Measurements from ENCODE around the gene TNS4.

Gene TNS4

DNA sequence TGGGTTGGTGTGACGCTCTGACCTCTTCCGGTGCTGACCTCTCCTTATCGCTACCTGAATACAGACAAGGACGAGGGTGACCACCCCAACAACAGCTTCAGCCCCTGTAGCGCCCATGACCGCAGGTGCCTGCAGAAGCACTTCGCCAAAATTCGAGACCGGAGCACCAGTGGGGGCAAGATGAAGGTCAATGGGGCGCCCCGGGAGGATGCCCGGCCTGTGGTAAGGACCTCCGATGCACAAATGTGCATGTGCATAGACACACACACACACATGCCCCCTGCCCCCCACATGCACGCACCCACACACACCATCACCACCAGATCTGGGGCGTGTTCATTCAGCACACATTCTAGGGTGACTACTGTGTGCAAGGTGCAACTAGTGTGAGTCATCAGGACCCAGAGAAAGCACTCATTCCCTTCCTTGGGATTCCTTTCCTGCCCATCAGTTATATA is 48.5 kb downstream of the TNS4 start:
- Histone ChIP-seq H3K27ac (ENCODE audit: low read depth, low read length) (peak overlapping the region; percentile 90), H3K79me2 (ENCODE audit: control insufficient read depth, insufficient read depth, low read length, unreplicated experiment) (peaks cover 47% of the 10 kb centered on the region), H3K27me3 (ENCODE audit: insufficient read depth, low read length) (no peaks in the 10 kb centered on the region), H3K4me1 (ENCODE audit: control insufficient read depth, insufficient read depth, low read length, unreplicated experiment) (peaks cover 92% of the 10 kb centered on the region), H3K4me3 (ENCODE audit: low read depth, low read length) (peak overlapping the region; percentile 29; the same call in 1 of the 2 replicates), H2AFZ (ENCODE audit: low read length, unreplicated experiment) (no peak overlapping the region), H3K36me3 (ENCODE audit: insufficient read depth, low read length) (peaks cover 51% of the 10 kb centered on the region)

DNA sequence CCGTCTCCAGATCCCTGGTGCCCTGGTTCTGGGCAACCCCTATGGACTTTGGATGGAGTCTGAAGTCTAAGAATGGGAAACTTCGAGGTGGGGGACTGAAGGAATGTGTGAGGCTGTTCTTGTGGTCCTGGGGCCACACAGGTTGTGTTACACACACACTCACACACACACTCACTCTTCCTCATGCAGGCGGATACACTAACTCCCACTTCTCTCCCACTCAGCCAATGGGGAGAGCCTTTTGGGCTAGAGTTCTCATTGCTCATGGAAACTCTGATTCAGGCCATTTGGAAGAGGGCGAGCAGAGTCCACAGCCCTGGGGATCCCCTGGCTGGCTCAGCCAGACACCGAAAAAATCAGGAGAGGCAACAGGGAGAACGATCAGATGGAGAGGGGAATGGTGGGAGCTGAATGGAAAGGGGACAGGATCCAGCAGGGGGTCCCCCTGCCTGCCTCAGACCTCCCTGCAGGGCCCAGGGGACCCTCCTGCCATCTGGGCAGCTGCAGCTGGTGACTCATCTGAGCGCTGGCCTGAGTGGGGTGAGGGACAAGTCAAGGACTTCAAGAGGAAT is 49.1 kb downstream of the TNS4 start:
- H3K79me2 ChIP-seq (ENCODE audit: control insufficient read depth, insufficient read depth, low read length, unreplicated experiment): peaks cover 54% of the 10 kb centered on the region
- peak overlapping the region; percentile 90 for H3K27ac ChIP-seq (ENCODE audit: low read depth, low read length)
- peaks cover 92% of the 10 kb centered on the region for H3K4me1 ChIP-seq (ENCODE audit: control insufficient read depth, insufficient read depth, low read length, unreplicated experiment)
- peaks cover 47% of the 10 kb centered on the region for H3K36me3 ChIP-seq (ENCODE audit: insufficient read depth, low read length)
- H3K27me3 ChIP-seq (ENCODE audit: insufficient read depth, low read length): no peaks in the 10 kb centered on the region
- H2AFZ ChIP-seq (ENCODE audit: low read length, unreplicated experiment): no peak overlapping the region
- H3K4me3 ChIP-seq (ENCODE audit: low read depth, low read length): peak overlapping the region; percentile 29; the same call in 1 of the 2 replicates

GRCh38 chr17:40451420-40451819 is 50.0 kb downstream of the TNS4 start:
- H2AFZ ChIP-seq (ENCODE audit: low read length, unreplicated experiment): no peak overlapping the region

DNA sequence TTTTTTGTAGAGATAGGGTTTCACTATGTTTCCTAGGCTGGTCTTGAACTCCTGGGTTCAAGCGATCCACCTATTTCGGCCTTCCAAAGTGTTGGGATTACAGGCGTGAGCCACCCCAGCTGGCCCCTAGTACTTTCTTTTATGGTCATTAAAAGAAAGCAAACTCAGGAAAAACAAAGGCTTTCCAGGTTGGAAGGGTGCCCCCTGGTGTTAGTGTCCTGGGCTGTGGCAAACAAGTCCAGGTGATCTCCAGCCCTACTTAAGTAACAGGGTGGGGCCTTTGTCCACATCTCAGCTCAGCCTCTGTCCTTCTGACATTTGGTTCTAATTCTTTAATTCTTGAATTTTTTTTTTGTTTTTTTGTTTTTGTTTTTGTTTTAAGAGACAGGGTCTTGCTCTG is 51.2 kb downstream of the TNS4 start:
- Histone ChIP-seq H3K4me1 (ENCODE audit: control insufficient read depth, insufficient read depth, low read length, unreplicated experiment) (peaks cover 81% of the 10 kb centered on the region), H2AFZ (ENCODE audit: low read length, unreplicated experiment) (no peak overlapping the region), H3K4me3 (ENCODE audit: low read depth, low read length) (no peak overlapping the region), H3K27me3 (ENCODE audit: insufficient read depth, low read length) (no peaks in the 10 kb centered on the region), H3K27ac (ENCODE audit: low read depth, low read length) (peak overlapping the region; percentile 90), H3K79me2 (ENCODE audit: control insufficient read depth, insufficient read depth, low read length, unreplicated experiment) (peaks cover 75% of the 10 kb centered on the region), H3K36me3 (ENCODE audit: insufficient read depth, low read length) (peaks cover 41% of the 10 kb centered on the region; the same call in 1 of the 2 replicates)

More at GRCh38 chr17:40451420-40451819, 50.0 kb downstream of the TNS4 start:
- Histone ChIP-seq H3K27me3 (ENCODE audit: insufficient read depth, low read length) (no peaks in the 10 kb centered on the region), H3K27ac (ENCODE audit: low read depth, low read length) (peak overlapping the region; percentile 90), H3K79me2 (ENCODE audit: control insufficient read depth, insufficient read depth, low read length, unreplicated experiment) (peaks cover 62% of the 10 kb centered on the region), H3K4me1 (ENCODE audit: control insufficient read depth, insufficient read depth, low read length, unreplicated experiment) (peaks cover 92% of the 10 kb centered on the region), H3K4me3 (ENCODE audit: low read depth, low read length) (peak overlapping the region; percentile 40), H3K36me3 (ENCODE audit: insufficient read depth, low read length) (peaks cover 47% of the 10 kb centered on the region)

DNA sequence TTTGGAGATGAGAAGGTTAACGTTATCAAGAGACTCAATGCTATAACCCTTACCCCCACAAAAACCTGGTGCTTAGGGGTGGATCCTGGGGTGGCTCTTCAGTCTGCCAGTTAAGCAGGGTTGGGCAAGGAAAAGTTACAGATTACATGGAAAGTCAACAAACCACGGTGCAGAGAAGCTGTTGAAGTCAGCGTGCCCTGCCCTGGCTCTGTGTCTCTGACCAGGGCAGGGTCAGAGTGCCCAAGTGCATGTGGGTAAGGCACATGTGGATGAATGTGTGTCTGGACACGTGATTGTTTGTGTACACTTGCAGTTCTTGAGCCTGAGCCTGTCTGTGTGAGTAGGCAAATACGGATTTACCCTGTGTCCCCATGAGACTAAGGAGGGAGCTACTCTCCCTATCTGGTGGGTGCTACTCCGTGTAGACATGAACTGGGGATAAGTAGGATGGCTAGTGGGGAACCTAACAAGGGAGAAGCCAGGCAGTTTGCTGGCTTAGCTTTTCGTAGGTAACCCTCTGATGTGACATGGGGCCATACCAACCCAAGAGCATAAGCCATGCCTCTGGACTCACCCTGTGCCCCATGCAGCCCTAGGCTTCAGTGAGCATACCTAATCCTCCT is 52.7 kb downstream of the TNS4 start:
- H3K4me3 ChIP-seq (ENCODE audit: low read depth, low read length): peak overlapping the region; percentile 96
- peaks cover 33% of the 10 kb centered on the region; the same call in 1 of the 2 replicates for H3K36me3 ChIP-seq (ENCODE audit: insufficient read depth, low read length)
- H3K79me2 ChIP-seq (ENCODE audit: control insufficient read depth, insufficient read depth, low read length, unreplicated experiment): peaks cover 87% of the 10 kb centered on the region
- H3K27ac ChIP-seq (ENCODE audit: low read depth, low read length): peak overlapping the region; percentile 59
- no peaks in the 10 kb centered on the region for H3K27me3 ChIP-seq (ENCODE audit: insufficient read depth, low read length)
- peaks cover 70% of the 10 kb centered on the region for H3K4me1 ChIP-seq (ENCODE audit: control insufficient read depth, insufficient read depth, low read length, unreplicated experiment)
- H2AFZ ChIP-seq (ENCODE audit: low read length, unreplicated experiment): no peak overlapping the region

DNA sequence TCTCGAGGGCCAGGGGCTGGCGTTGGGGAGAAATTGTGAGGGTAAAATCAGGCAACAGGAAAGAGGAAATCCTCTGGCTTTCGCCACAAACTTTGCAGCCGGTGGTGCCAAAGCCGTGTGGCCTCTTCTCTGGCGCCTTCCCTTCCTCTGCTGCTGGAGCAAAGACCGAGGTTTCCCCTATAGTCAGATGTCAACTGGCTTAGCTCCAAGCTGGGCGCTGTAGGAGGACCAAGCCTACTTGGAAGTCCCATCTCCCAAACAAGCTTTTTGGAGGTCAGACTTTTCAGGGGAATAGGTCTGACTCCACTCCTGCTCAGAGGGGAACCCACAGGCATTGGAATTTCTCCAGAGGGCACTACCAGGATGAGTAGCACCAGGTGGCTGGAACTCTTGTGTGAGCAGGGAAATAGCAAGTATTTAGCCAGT is 53.2 kb downstream of the TNS4 start:
- Histone ChIP-seq H3K4me1 (ENCODE audit: control insufficient read depth, insufficient read depth, low read length, unreplicated experiment) (peaks cover 65% of the 10 kb centered on the region), H3K27ac (ENCODE audit: low read depth, low read length) (peak overlapping the region; percentile 59), H3K4me3 (ENCODE audit: low read depth, low read length) (peak overlapping the region; percentile 96), H3K27me3 (ENCODE audit: insufficient read depth, low read length) (no peaks in the 10 kb centered on the region), H3K36me3 (ENCODE audit: insufficient read depth, low read length) (peaks cover 29% of the 10 kb centered on the region; the same call in 1 of the 2 replicates), H2AFZ (ENCODE audit: low read length, unreplicated experiment) (no peak overlapping the region), H3K79me2 (ENCODE audit: control insufficient read depth, insufficient read depth, low read length, unreplicated experiment) (peaks cover 89% of the 10 kb centered on the region)

DNA sequence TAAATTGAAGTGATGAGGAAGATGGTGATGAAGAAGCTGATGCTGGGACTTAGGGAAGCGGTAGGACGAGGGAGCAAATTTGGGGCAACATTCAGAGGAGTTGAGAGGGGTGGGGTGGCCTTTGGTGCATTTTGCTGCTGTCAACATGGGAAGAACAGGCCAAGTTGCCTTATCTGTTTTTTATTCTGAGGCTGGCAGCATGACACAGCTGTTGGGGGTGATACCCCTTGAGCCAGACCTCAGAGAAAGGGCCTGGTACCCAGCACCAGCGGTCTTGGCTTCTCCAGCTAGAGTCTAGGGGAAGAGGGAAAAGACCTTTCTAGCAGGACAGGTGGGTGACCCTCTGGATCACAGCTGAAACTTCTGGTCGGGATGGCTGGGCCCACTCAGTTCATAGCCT is 53.6 kb downstream of the TNS4 start:
- no peaks in the 10 kb centered on the region for H3K27me3 ChIP-seq (ENCODE audit: insufficient read depth, low read length)
- peak overlapping the region; percentile 96 for H3K4me3 ChIP-seq (ENCODE audit: low read depth, low read length)
- H2AFZ ChIP-seq (ENCODE audit: low read length, unreplicated experiment): no peak overlapping the region
- H3K4me1 ChIP-seq (ENCODE audit: control insufficient read depth, insufficient read depth, low read length, unreplicated experiment): peaks cover 61% of the 10 kb centered on the region
- H3K36me3 ChIP-seq (ENCODE audit: insufficient read depth, low read length): peaks cover 27% of the 10 kb centered on the region; the same call in 1 of the 2 replicates
- H3K27ac ChIP-seq (ENCODE audit: low read depth, low read length): peak overlapping the region; percentile 59
- peaks cover 91% of the 10 kb centered on the region for H3K79me2 ChIP-seq (ENCODE audit: control insufficient read depth, insufficient read depth, low read length, unreplicated experiment)

DNA sequence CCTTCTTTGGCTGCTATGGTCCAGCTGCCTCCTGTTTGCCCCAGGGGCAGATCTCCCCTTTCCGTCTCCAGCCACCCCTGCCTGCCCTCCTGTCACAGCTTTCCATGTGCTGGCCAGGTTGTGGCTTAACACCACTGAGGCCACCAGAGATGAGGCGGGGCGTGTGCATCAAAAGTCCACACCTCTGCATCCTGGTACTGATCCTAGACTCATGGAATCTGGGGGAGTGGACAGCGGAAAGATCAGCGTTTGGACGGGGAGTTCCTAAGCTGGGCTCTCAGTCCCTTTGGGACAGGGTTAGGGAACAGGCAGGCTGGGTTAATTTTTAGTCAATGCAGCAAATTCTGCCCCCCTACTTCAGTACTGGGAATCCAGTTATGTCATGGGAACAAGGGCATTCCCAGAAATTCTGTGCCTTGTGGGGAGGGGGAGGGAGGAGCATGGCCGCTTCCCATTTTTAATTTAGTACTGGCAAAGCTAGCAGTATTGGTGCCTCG is 54.2 kb downstream of the TNS4 start:
- peaks cover 90% of the 10 kb centered on the region for H3K79me2 ChIP-seq (ENCODE audit: control insufficient read depth, insufficient read depth, low read length, unreplicated experiment)
- peak overlapping the region; percentile 96 for H3K4me3 ChIP-seq (ENCODE audit: low read depth, low read length)
- H3K36me3 ChIP-seq (ENCODE audit: insufficient read depth, low read length): peaks cover 26% of the 10 kb centered on the region; the same call in 1 of the 2 replicates
- peaks cover 55% of the 10 kb centered on the region for H3K4me1 ChIP-seq (ENCODE audit: control insufficient read depth, insufficient read depth, low read length, unreplicated experiment)
- H3K27ac ChIP-seq (ENCODE audit: low read depth, low read length): peak overlapping the region; percentile 59
- H3K27me3 ChIP-seq (ENCODE audit: insufficient read depth, low read length): no peaks in the 10 kb centered on the region
- no peak overlapping the region for H2AFZ ChIP-seq (ENCODE audit: low read length, unreplicated experiment)

GRCh38 chr17:40445751-40446468 is 55.5 kb downstream of the TNS4 start:
- H3K4me1 ChIP-seq (ENCODE audit: control insufficient read depth, insufficient read depth, low read length, unreplicated experiment): peaks cover 43% of the 10 kb centered on the region
- H3K27ac ChIP-seq (ENCODE audit: low read depth, low read length): peak overlapping the region; percentile 69
- H3K4me3 ChIP-seq (ENCODE audit: low read depth, low read length): peak overlapping the region; percentile 96
- H3K36me3 ChIP-seq (ENCODE audit: insufficient read depth, low read length): peaks cover 24% of the 10 kb centered on the region; the same call in 1 of the 2 replicates
- H3K79me2 ChIP-seq (ENCODE audit: control insufficient read depth, insufficient read depth, low read length, unreplicated experiment): peaks cover 80% of the 10 kb centered on the region
- no peaks in the 10 kb centered on the region for H3K27me3 ChIP-seq (ENCODE audit: insufficient read depth, low read length)
- no peak overlapping the region for H2AFZ ChIP-seq (ENCODE audit: low read length, unreplicated experiment)

DNA sequence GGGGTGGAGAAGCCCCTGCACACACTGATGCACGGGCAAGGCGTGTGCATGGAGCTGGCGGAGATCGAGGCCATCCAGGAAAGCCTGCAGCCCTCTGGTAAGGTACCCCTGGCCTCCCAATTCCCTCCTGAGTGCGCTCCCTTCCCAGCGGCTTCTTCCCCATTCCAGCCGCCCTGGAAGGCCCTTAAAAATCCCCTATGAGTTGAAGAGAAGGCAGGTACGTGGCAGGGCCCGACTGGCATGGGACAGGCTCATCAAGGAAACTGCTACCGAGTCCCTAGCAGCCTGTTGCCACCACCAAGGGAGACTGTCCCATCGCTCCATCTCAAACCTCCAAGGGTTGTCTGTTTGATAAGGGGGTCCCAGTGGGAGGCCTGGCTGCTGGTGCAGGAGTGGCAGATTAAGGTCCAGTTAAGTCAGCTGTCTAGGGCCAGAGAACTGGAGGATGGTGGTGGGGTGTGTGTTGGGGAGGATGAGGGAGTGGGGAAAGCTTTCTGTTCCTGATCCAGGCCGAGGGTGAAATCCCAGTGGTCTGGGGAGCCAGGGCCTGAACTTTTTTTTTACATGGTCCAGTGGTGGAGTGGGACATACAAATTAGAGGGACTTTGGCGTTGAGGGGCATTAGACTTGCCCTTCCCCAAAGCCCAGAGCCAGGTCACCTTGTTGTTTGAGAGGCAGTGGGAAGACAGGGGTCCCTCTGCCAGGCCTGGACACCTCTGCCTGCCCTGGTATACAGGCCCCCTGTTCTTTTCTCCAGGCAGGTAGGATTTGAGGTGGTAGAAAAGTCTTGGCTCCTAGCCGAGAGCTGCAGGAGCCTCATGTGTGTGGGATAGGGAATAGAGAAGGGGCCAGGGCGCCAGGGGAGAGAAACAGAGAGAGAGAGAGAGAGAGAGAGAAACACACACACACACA is 57.2 kb downstream of the TNS4 start:
- peaks cover 66% of the 10 kb centered on the region for H3K79me2 ChIP-seq (ENCODE audit: control insufficient read depth, insufficient read depth, low read length, unreplicated experiment)
- H3K27me3 ChIP-seq (ENCODE audit: insufficient read depth, low read length): no peaks in the 10 kb centered on the region
- no peak overlapping the region for H2AFZ ChIP-seq (ENCODE audit: low read length, unreplicated experiment)
- peak overlapping the region; percentile 96 for H3K4me3 ChIP-seq (ENCODE audit: low read depth, low read length)
- peak overlapping the region; percentile 69 for H3K27ac ChIP-seq (ENCODE audit: low read depth, low read length)
- peaks cover 21% of the 10 kb centered on the region; the same call in 1 of the 2 replicates for H3K36me3 ChIP-seq (ENCODE audit: insufficient read depth, low read length)
- peaks cover 29% of the 10 kb centered on the region for H3K4me1 ChIP-seq (ENCODE audit: control insufficient read depth, insufficient read depth, low read length, unreplicated experiment)
